HG03558 (cell line): ENCODE data around the gene ADM5.

Experiments
- ATAC-seq: cut with Tn5 transposase; IDR thresholded peaks from one replicate; pipeline ENCODE4 v1.9.1; 2021; ENCODE audit warnings: moderate number of reproducible peaks; ENCODE audit not compliant: unreplicated experiment; ENCODE audit errors: extremely low read depth

The ADM5 gene, protein sequence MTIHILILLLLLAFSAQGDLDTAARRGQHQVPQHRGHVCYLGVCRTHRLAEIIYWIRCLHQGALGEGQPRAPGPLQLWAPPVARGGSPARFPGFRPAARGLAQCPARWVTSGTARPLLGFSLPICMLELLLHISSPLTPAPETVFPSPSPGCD

GRCh38 chr19:49689133-49690078 lies at the start of gene ADM5:
Gene ADM5, plus strand, starts transcription at chr19:49689594. Its CDS starts 244 bp downstream, at chr19:49689838.
- no peak for ATAC-seq

DNA sequence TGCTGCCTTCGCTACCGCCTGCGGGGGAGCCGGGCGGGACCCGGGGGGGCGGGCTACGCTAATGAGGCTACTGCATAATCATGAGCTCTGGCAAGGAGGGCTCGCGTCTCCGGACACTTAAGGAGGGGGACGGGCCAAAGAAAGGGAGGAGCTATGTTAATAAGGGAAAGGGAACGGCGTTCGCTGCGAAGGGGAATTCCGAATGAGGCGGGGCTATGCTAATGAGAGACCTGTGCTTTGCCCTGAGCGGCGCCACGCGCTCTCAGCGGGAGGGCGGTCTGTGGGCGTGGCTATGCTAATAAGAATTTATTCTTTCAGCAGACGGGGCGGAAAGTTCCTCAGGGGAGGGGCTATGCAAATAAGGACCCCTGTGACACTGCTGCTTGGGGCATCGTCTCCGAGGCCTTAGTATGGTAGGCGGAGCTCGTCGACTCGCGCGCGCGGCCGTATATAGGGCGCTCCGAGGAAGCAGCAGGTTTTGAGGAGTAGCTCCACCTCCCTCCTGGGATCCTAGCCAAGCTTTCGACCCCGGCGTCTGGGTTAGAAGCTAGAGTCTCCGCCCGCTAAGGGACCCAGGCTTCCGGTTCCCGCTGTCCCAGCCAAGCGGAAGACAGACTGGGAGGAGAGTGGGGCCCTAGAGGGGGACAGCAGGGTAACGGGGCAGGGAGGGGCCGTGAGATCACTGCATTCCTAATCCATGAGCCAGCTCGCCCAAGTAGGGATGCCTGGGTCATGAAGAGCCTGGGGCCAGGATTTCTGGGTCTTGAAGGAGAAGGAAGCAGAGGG lies 49.1 kb upstream of the ADM5 start, which contains the start of gene RRAS:
Gene RRAS (minus strand): TSS at position 31 of the 786 bp plus-strand sequence. CDS start 45 bp downstream, outside the sequence.
- peak; percentile 39 for ATAC-seq

GRCh38 chr19:49641688-49642491 lies 47.5 kb upstream of the ADM5 start, which contains the start of gene SCAF1:
Gene SCAF1, plus strand, starts transcription at chr19:49642209. Its CDS starts 2,818 bp downstream, at chr19:49645027.
- ATAC-seq, result peak; percentile 30

GRCh38 chr19:49642492-49643035 lies 46.8 kb upstream of the ADM5 start:
- no peak for ATAC-seq

- no peak for ATAC-seq
Observed at GRCh38 chr19:49643466-49643865, 45.9 kb upstream of the ADM5 start.

DNA sequence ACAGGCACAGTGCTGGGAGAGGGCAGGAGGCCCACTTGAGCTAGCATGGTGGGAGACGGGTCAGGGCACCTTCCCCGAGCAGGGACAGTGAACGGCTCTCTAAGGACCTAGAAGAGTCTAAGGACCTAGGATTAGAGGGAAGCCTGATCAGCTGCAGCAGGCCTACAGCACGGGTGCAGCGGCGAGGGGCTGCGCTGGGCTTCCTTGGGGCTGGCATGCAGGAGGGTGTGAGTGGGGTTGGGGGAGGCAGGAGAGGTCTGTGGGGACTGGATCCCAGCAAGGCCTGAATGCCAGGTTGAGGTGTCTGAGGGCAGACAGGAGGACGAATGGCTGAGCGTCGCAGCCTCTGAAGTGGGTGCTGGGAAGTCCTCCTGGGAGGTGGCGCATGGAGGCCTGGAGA lies 43.8 kb upstream of the ADM5 start:
- ATAC-seq, result no peak

GRCh38 chr19:49645995-49646394 lies 43.4 kb upstream of the ADM5 start:
- ATAC-seq, result no peak

DNA sequence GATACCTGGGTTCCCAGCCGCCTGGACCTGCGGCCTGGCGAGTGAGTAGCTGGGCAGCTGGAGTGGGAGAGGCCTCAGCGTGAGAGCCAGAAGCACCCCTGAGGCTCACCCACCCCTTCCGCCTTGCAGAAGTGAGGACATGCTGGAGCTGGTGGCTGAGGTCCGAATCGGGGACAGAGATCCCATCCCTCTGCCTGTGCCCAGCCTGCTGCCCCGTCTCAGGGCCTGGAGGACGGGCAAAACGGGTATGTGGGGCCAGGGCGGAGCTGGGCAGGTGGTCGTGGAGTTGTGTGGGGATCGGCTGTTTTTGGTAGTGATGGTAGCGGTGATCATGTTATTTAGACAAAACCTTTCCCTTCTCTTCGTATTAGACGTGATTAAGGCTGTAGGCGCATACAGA lies 42.8 kb upstream of the ADM5 start:
- no peak for ATAC-seq

DNA sequence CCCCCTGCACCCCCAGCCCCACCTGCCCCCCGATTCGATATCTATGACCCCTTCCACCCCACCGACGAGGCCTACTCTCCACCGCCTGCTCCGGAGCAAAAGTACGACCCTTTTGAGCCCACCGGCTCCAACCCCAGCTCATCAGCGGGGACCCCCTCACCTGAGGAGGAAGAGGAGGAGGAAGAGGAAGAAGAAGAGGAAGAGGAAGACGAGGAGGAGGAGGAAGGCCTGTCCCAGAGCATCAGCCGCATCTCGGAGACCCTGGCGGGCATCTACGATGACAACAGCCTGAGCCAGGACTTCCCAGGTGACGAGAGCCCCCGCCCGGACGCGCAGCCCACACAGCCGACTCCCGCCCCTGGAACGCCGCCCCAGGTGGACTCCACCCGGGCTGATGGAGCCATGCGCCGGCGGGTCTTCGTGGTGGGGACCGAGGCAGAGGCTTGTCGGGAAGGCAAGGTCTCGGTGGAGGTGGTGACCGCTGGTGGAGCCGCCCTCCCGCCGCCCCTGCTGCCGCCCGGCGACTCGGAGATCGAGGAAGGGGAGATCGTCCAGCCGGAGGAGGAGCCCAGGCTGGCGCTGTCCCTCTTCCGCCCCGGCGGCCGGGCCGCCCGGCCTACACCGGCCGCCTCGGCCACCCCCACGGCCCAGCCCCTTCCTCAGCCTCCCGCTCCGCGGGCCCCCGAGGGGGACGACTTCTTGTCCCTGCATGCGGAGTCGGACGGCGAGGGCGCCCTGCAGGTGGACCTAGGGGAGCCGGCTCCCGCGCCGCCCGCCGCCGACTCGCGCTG lies 38.2 kb upstream of the ADM5 start:
- ATAC-seq, result no peak

GRCh38 chr19:49651820-49652550 lies 37.4 kb upstream of the ADM5 start:
- ATAC-seq, result no peak

GRCh38 chr19:49652551-49653465 lies 36.6 kb upstream of the ADM5 start:
- ATAC-seq, result no peak

DNA sequence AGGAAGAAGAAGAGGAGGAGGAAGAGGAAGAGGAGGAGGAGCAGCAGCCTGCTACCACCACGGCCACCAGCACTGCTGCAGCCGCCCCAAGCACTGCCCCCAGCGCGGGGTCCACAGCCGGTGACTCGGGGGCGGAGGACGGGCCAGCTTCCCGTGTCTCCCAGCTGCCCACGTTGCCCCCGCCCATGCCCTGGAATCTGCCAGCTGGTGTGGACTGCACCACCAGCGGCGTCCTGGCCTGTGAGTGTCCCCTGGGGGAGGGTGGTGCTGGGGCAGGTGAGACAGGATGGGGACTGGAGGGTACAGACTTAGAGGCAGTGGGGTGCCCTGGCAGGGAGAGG lies 36.0 kb upstream of the ADM5 start:
- no peak for ATAC-seq

DNA sequence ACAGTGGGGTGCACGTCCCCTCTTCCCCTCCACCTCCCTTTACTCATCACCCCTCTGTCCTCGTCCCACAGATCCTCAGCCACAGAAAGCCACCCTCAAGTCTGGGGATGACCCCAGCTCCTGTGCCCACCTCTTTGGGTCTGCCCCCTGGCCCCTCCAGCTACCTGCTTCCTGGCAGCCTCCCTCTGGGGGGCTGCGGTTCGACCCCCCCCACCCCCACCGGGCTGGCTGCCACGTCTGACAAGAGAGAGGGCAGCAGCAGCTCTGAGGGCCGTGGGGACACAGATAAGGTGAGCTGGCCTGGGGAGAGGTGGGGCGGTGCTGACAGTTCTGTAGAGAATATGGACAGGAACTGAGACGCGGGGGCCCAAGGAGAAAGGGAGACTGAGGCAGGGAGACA lies 34.8 kb upstream of the ADM5 start:
- no peak for ATAC-seq

DNA sequence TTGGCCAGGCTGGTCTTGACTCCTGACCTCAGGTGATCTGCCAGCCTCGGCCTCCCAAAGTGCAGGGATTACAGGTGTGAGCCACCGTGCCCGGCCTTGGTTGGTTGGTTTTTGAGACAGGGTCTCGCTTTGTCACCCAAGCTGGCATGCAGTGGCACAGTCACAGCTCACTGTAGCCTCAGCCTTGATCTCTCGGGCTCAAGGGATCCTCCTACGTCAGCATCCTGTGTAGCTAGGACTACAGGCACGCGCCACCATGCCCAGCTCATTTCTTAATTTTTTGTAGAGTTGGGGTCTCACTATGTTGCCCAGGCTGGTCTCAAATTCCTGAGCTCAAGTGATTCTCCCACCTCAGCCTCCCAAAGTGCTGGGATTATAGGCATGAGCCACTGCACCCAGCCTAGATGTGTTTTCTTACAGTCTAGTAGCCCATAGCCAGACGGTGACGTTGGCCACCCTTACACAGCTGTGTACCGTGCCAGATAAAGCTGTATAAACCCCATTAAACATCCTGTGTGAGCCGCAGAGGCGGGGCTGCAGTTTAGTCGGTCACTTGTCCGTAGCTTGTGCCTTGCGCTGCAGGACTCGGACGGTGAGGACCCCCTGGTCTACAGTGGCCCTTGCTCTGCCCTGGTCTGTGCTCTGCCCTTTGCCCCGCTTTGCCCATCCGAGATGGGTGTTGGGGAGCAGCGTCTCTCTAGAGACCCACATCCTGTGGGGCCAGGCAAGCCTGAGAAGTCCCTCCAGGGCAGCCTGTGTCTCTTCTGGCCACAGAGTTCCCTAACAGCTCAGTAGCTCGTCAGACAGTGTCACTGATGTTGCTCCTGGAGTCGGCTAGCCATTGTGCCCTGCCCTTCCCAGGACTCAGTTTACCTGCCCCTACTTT lies 33.6 kb upstream of the ADM5 start:
- no peak for ATAC-seq

DNA sequence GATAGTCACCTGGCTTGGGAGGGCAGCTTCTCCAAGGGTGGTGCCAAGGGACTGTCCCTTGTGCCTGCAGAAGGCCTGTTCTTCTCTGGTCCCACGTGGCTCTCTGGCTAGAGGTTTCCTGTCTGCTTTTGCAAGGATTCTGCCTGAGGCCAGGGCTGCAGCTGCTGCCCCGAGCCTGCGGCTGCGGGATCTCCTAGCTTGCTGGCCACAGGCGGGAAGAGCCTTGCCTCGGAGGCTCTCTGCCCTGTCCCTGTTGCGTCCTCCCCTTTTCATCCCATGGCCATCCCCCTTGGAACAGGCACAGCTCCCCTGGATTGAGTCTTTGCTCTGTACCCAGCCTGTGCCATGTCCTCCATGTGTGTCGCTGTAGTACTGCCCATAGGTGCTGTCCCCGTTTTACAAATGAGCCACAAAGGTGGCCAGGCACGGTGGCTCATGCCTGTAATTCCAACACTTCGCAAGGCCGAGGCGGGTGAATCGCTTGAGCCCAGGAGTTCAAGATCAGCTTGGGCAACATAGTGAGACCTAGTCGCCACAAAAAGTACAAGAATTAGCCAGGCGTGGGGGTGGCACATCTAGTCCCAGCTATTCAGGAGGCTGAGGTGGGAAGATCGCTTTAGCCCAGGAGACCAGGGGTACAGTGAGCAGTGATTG lies 32.8 kb upstream of the ADM5 start:
- no peak for ATAC-seq
